HuH-7.5 (cell line): ENCODE measurements around the gene LARP4B.

ENCODE experiments used
- DNase-seq: peaks from one replicate; pipeline ENCODE4 v3.0.0; 2011; ENCODE audit warnings: low spot score

LARP4B gene

DNA sequence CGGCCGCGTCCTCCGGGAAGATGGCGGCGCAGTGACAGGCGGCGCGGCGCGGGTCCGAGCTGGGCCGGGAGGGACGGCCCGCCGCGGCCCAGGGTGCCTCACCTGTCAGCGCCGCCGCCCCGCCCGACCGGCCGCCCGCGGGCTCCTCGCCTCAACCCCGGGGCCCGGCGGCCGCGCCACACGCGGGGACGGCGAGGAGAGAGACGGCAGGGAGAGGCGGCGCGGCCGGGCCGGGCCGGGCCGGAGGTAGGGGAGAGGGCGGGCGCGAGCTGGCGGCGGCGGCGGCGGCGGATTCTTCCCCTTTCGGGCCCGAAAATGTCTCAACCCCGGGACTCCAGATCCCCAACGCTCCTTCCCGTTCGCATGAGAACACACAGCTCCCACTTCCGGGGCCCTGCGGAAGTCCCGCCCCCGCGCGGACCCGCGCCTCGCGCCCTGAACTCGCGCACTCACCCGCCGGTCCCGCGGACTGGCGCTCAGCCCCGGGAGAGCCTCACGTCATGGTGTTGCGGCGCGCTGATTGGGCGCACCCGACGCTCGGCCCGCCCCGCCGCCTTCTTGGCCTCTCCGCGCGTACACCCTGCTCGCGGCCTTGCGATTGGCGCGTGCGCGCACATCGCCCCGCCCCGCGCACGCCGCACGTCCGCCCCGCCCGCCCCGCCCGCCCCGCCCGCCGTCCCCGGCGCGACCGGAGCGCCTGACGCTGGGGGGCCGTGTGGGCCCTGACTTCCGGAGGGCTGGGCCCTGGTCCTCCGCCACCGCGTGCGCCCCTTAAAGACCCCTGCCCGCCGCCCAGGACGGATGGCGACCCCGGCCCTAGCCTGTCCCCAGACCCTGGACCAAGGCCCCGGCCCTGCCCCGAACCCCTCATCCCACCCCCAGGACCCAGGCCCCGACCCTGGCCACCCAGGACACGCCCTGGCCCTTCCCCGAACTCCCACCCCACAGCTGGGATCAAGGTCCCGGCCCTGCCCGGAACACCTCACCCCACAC, at the start of gene LARP4B:
Gene LARP4B, minus strand, starts transcription at position 380 of the 993 bp plus-strand sequence. CDS start 45,984 bp downstream, outside the sequence.
- DNase-seq: peak; percentile 98

DNA sequence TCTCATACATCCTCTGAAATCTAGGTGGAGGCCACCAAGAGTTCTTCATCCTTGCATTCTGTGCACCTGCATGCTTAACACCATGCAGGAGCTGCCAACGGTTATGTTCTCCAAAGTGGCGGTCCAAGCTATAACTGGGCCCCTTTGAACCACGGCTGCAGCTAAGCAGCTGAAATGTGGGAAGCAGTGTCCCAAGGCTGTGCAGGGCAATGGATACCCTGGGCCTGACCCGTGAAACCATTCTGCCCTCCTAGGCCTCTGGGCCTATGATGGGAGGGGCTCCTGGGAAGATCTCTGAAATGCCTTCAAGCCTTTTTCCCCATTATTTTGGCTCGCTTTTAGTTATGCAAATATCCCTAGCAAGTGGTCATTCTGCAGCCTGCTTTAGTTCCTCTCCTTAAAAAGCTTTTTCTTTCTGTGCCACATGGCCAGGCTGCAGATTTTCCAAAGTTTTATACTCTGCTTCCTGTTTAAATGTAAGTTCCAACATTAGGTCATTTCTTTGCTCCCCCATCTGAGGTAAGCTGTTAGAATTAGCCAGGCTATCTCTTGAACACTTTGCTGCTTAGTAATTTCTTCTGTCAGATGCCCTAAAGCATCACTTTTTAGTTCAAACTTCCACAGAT, 49.1 kb upstream of the LARP4B start:
- DNase-seq: no peak

GRCh38 chr10:978826-979421, 47.4 kb upstream of the LARP4B start:
- no peak for DNase-seq

DNA sequence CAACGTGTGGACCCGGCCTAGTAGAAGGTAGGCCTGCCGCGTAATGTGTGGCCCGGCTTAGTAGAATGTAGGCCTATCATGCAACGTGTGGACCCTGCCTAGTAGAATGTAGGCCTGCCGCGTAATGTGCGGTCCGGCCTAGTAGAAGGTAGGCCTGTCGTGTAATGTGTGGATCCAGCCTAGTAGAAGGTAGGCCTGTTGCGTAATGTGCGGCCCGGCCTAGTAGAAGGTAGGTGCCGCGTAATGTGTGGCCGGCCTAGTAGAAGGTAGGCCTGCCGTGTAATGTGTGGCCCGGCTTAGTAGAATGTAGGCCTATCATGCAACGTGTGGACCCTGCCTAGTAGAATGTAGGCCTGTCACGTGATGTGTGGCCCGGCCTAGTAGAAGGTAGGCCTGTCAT, 44.8 kb upstream of the LARP4B start:
- DNase-seq: no peak

- no peak for DNase-seq
These were observed 43.2 kb upstream of the LARP4B start for GRCh38 chr10:974785-975074.

GRCh38 chr10:974038-974784, 42.7 kb upstream of the LARP4B start:
- DNase-seq: no peak

DNA sequence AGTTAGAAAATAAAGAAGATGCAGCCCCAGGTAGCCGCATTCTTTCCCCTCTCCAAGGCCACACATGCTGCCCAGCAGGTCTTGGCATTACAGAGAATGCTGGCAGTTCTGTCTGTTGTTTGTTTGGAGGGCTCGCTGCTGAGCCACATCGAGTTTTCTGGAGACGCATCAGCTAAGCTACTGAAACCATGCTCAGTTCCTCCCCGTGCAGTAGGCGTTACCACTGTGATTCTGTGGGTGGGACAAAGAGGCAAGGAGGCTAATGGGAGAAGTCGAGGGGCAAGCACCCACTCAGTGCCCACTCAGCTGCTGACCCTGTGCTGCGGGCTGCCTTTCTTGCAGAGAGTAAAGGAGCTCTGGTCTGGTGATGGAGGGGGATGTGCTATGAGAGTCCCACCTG, 41.3 kb upstream of the LARP4B start:
- DNase-seq: no peak

DNA sequence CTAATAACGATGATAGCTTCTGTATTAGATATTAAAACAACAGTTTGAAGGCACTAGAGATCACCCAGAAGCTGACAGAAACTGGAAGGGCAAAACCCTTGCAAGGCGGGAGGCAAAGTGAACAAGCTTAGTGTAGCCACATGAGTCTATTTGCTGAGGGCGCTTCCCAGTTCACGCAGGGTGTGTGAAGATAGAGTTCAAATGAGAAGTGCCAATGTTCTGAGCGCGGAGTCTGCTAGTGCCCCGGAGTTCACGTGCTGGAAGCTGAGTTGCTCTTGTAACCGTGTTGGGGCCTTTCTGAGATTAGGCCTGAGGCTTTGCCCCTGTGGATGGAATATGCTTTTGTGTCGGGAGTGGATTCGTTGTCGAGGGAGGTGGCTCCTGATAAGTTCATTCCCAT, 40.1 kb upstream of the LARP4B start:
- no peak for DNase-seq

DNA sequence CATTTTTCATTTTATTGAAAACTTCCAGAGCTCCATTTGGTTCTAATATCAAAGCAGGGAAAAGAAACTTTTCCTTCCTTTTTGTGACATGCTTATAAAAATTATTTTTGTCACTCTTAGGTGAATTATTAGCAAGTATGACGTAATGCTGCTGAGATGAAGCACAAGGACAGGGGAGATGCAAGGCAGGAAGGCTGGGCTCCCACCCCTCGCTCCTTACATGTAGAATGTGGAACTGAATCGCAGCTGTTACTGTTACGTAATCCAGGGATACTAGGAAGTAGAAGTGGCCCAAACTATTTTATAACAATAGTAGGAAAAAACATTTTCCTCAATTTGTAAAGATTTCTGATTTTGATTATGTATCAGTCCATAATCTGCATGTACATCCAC, 39.6 kb upstream of the LARP4B start:
- no peak for DNase-seq

- peak; percentile 58 for DNase-seq
These were observed 39.0 kb upstream of the LARP4B start for GRCh38 chr10:970311-971149.

GRCh38 chr10:969473-970150, 38.1 kb upstream of the LARP4B start:
- peak; percentile 44 for DNase-seq

- no peak for DNase-seq
These were observed 37.2 kb upstream of the LARP4B start for GRCh38 chr10:968546-969199.

DNA sequence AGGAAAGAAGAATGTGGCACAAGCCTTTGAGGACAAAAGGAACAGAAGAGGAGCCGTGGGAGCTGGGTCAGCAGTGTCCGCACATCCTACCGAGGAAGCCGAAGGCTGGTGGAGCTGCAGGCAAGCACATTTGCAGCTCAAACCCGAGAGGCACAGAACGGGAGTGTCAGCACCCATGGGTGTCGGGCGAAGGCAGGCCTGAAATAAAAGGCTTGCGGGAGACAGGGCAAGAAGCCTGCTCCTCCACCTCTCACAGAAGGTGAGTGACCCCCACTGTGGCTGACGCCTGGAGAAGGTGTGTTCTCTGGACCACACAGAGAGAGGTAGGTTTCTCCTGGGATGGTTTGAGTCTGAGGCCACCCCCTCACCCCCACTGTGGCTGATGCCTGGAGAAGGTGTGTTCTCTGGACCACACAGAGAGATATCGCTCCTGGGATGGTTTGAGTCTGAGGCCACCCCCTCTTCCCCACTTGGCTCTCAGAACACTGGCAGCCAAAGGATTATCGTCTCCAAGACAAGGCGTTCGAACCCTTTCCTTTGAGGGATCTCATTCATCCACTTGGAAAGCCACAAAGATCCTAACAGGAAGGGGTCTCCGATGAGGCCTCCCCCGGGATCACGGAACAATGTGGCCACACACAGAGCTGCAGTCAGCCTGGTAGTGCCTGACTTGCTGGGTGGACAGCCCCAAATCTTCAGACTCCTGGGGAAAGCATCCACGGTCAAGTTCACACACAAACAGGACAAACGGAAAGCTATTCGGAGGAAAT, 35.1 kb upstream of the LARP4B start:
- DNase-seq: no peak

GRCh38 chr10:964988-965417, 33.5 kb upstream of the LARP4B start:
- no peak for DNase-seq

DNA sequence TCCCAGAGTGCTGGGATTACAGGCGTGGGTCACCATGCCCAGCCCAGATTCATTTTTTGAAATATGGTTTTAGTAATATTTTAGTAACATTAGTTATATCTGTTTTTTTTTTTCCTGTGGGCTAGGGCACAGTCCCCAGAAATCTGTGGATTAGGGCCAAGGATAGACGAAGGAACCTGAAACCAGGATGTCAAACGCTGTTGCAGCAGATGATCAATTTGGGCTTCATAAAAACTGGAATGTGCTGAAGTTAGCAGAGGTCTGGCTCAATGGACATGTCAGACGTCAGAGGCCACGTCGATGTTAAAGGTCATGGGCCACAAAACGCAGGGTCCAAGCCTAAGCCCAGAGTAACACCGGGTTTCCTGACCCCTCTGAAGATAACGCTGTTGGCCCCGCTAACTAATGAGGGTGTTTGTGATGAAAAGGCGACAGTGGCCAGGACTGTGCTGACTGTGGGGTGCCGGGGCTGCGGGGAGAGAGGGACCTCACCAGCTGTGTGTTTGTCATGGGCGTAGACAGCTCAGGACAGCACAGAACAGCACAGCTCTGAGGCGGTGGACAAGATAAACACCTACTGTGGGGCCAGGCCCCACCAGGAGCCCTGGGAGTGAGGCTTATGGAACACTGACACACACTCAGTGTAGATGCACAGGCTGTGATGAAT, 32.9 kb upstream of the LARP4B start:
- no peak for DNase-seq

DNA sequence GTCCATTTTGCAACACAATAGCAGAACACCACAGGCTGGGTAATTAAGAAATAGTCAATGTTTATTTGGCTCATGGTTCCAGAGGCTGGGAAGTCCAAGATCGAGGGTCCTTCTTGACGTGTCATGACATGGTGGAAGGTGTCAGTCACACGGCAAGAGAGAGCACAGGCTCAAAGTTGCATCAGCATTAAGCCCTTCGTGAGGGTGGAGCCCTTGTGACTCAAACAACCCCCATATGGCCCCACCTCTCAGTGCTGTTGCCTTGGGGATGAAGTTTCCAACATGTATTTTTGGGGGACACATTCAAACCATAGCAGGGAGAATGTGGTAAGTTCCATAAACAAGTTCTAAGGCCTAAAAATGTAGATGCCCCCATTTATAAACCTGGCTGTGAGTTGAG, 32.1 kb upstream of the LARP4B start:
- DNase-seq: no peak

DNA sequence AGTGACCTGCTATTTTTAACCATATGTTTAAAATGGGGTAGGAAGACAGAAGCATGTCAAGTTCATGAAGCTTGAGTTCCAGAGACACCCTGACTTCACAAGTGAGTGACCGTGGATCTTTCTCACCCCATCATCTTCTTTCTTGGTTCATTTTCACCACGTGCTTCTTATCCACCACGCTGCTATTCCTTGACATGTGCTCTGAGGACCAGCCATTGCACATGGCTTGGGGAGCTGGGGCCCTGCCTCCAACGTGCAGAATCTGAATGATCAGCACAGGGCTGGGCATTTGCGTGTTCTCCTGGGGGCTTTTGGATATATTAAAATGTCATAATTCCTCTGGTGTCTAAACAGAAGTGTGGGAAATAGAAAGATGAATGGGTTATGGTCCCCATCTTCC, 31.7 kb upstream of the LARP4B start:
- DNase-seq: no peak

DNA sequence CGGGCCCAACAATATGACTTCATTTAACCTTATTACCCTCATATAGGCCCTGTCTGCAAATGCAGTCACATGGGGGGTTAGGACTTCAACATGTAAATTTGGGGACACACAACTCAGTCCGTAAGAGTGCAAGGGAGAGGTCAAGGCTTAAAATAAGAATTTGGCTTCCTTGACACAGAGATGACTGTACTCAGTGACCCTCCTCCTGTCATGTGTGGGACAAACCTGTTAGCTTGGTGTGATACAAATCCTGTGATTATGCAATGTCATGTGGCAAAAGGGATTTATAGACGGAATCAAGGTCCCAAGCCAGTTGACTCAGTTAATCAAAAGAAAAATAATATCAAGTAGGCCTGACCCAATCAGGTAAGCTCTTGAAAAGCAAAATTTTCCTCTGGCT, 30.8 kb upstream of the LARP4B start:
- no peak for DNase-seq

- no peak for DNase-seq
These were observed 27.4 kb upstream of the LARP4B start for GRCh38 chr10:958856-959255.
